HCEC 1CT (cell line): ENCODE measurements around the gene RARG.
A peak's percentile ranks its signal among the peaks of the same experiment; 100 is the strongest.
"Not testable (repeated sequence)": the region's sequence is repeated elsewhere in the genome, so short reads cannot be mapped to it uniquely, and the experiment has no call there.

ENCODE experiments used
- DNase-seq: peaks from one replicate; pipeline ENCODE4 v3.0.0-alpha.2; 2017

The RARG gene

GRCh38 chr12:53208435-53208834, 23.6 kb downstream of the RARG start:
- DNase-seq, result no peak

GRCh38 chr12:53207042-53207441, 25.0 kb downstream of the RARG start, which contains the start of gene ITGB7:
TSS of gene ITGB7 (minus strand) at chr12:53207251. CDS start at chr12:53200443, 6,808 bp downstream.
- DNase-seq, result no peak

GRCh38 chr12:53205747-53206419, 26.1 kb downstream of the RARG start:
- peak; percentile 90 for DNase-seq

GRCh38 chr12:53204351-53204750, 27.7 kb downstream of the RARG start:
- no peak for DNase-seq

GRCh38 chr12:53202316-53202715, 29.7 kb downstream of the RARG start:
- not testable (repeated sequence) for DNase-seq

GRCh38 chr12:53201639-53202038, 30.4 kb downstream of the RARG start:
- DNase-seq, result no peak

GRCh38 chr12:53201177-53201541, 30.9 kb downstream of the RARG start:
- DNase-seq, result no peak

GRCh38 chr12:53200458-53201176, 31.4 kb downstream of the RARG start:
- no peak for DNase-seq

- DNase-seq, result no peak
These were observed 31.9 kb downstream of the RARG start for GRCh38 chr12:53200107-53200457.

- DNase-seq, result no peak
These were observed 32.3 kb downstream of the RARG start for GRCh38 chr12:53199700-53200099.

GRCh38 chr12:53198486-53199110, 33.4 kb downstream of the RARG start:
- no peak for DNase-seq

GRCh38 chr12:53197011-53197640, 34.9 kb downstream of the RARG start:
- no peak for DNase-seq

GRCh38 chr12:53196486-53196885, 35.5 kb downstream of the RARG start:
- no peak for DNase-seq

GRCh38 chr12:53195516-53196420, 36.2 kb downstream of the RARG start:
- no peak for DNase-seq

GRCh38 chr12:53194973-53195372, 37.0 kb downstream of the RARG start:
- no peak for DNase-seq

GRCh38 chr12:53193985-53194716, 37.9 kb downstream of the RARG start:
- no peak for DNase-seq

GRCh38 chr12:53193040-53193439, 39.0 kb downstream of the RARG start:
- DNase-seq, result no peak

- no peak for DNase-seq
These were observed 39.4 kb downstream of the RARG start for GRCh38 chr12:53192531-53193021.

- DNase-seq, result no peak
These were observed 40.0 kb downstream of the RARG start for GRCh38 chr12:53191885-53192530.

GRCh38 chr12:53191096-53191884, 40.7 kb downstream of the RARG start:
- DNase-seq, result no peak
